ENCODE measurements around the gene VCL.

The VCL gene

DNA sequence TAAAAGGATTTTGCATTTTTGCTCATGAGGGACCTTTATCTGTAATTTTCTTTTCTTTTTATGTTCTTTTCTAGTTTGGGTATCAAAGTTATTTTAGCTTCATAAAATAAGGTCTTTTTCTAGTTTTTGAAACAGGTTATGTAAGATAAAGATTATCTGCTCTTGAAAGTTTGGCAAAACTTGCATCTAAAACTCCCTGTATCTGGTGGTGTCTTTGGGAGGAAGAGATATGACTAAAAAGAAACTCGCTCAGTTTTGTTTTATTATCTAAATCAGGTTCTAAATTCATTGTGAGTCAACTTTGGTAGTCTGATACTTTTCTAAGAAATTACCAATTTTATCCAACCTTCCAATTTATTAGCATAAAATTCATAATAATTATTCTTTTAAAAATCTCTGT, 55.1 kb downstream of the VCL start:
- Histone ChIP-seq H3K9me3 (ENCODE audit: control insufficient read depth, low read length) (no peaks in the 10 kb centered on the region), H3K23ac (ENCODE audit: low read length in 2 of 2) (no peak overlapping the region), H3K4me3 (ENCODE audit: insufficient read depth in 1 of 2, low read depth in 1 of 2, low read length in 2 of 2) (no peak overlapping the region), H3K4me1 (ENCODE audit: control insufficient read depth, insufficient read depth, low read depth, low read length) (peaks cover 12% of the 10 kb centered on the region), H2BK120ac (ENCODE audit: low read depth, low read length) (no peak overlapping the region), H3K27me3 (ENCODE audit: control insufficient read depth in 1 of 2, insufficient read depth in 1 of 2, low read length in 2 of 2) (no peaks in the 10 kb centered on the region), H3K9ac (ENCODE audit: low read length) (no peak overlapping the region), H4K8ac (ENCODE audit: low read length) (no peak overlapping the region), H2AK5ac (ENCODE audit: low read length, severe bottlenecking) (no peak overlapping the region), H2AFZ (ENCODE audit: low read depth, low read length) (no peak overlapping the region), H4K91ac (ENCODE audit: low read length) (no peak overlapping the region), H3K27ac (ENCODE audit: low read length, poor library complexity, severe bottlenecking) (no peak overlapping the region), H2BK5ac (ENCODE audit: low read depth, low read length, poor library complexity, severe bottlenecking) (no peak overlapping the region), H3K18ac (ENCODE audit: low read depth in 1 of 2, low read length in 2 of 2) (no peak overlapping the region), H2BK15ac (ENCODE audit: low read depth, poor library complexity, severe bottlenecking) (no peak overlapping the region), H3K4me2 (ENCODE audit: low read length, poor library complexity, severe bottlenecking) (no peak overlapping the region), H3K14ac (ENCODE audit: low read length in 2 of 2) (no peak overlapping the region), H2BK12ac (ENCODE audit: low read length in 2 of 2) (no peak overlapping the region), H3K4ac (ENCODE audit: low read depth in 1 of 2, low read length in 2 of 2) (no peak overlapping the region), H3K36me3 (ENCODE audit: control insufficient read depth in 1 of 2, insufficient read depth in 2 of 2, low read depth in 1 of 2, low read length in 2 of 2) (peaks cover 0 to 5% of the 10 kb centered on the region in 2 experiments), H3K79me1 (replicated peaks; ENCODE audit: low read length, poor library complexity, severe bottlenecking) (no peaks in the 10 kb centered on the region)
- WGBS = no CpG with 5 or more reads among the region's 1 CpG
- no peak for DNase-seq

GRCh38 chr10:74055383-74056049, 57.6 kb downstream of the VCL start:
- DNase-seq = no peak
- Histone ChIP-seq H3K9me3 (ENCODE audit: control insufficient read depth, low read length) (no peaks in the 10 kb centered on the region), H4K8ac (ENCODE audit: low read length) (no peak overlapping the region), H2BK15ac (ENCODE audit: low read depth, poor library complexity, severe bottlenecking) (no peak overlapping the region), H3K23ac (ENCODE audit: low read length in 2 of 2) (no peak overlapping the region), H3K79me1 (replicated peaks; ENCODE audit: low read length, poor library complexity, severe bottlenecking) (no peaks in the 10 kb centered on the region), H3K4me1 (ENCODE audit: control insufficient read depth, insufficient read depth, low read depth, low read length) (peaks cover 10% of the 10 kb centered on the region), H3K36me3 (ENCODE audit: control insufficient read depth in 1 of 2, insufficient read depth in 2 of 2, low read depth in 1 of 2, low read length in 2 of 2) (peaks cover 0 to 8% of the 10 kb centered on the region in 2 experiments), H3K4ac (ENCODE audit: low read depth in 1 of 2, low read length in 2 of 2) (no peak overlapping the region), H3K14ac (ENCODE audit: low read length in 2 of 2) (no peak overlapping the region), H2BK5ac (ENCODE audit: low read depth, low read length, poor library complexity, severe bottlenecking) (no peak overlapping the region), H2BK120ac (ENCODE audit: low read depth, low read length) (no peak overlapping the region), H3K4me3 (ENCODE audit: insufficient read depth in 1 of 2, low read depth in 1 of 2, low read length in 2 of 2) (no peak overlapping the region), H4K91ac (ENCODE audit: low read length) (no peak overlapping the region), H2BK12ac (ENCODE audit: low read length in 2 of 2) (no peak overlapping the region), H3K4me2 (ENCODE audit: low read length, poor library complexity, severe bottlenecking) (no peak overlapping the region), H3K27me3 (ENCODE audit: control insufficient read depth in 1 of 2, insufficient read depth in 1 of 2, low read length in 2 of 2) (no peaks in the 10 kb centered on the region), H3K18ac (ENCODE audit: low read depth in 1 of 2, low read length in 2 of 2) (no peak overlapping the region), H3K27ac (ENCODE audit: low read length, poor library complexity, severe bottlenecking) (peak overlapping the region; percentile 78), H2AK5ac (ENCODE audit: low read length, severe bottlenecking) (no peak overlapping the region), H3K9ac (ENCODE audit: low read length) (peak overlapping the region; percentile 13), H2AFZ (ENCODE audit: low read depth, low read length) (no peak overlapping the region)
- 33% methylated on average over 1 of the region's 4 CpGs for WGBS

DNA sequence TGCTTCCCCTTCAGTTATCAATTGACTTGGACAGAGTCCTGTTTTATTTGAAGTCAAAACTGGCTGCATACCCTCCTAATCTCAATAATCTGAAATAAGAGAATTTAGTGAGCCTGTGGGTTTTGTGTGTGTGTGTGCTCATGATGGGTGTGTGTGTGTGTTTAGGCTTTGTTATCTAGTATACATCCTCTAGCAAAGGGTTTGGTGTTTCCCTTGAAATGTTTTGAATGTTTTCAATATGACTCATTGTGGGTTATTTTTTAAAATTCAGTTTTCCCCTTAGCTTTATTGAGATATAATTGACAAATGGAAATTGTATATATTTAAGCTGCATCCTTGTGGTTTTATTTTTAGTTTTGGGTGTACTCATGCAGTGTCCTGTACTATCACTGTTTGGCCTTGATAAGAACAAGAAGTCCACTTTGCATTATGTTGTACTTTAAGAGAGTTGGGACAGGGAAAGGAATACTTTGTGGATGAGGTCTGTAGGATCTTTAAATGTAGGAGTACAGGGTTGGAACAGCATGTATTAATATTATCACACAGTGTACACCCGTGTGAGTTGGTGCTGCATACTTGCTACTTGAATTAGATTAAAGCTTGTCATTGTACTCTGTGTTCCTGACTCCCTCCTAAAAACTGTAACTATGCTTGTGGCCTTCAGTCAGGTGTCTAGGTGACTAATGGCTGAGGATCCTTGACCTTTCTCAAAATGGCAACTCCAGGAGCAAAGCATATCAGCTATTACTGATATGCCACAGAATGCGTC, 58.3 kb downstream of the VCL start:
- Histone ChIP-seq H3K4me3 (ENCODE audit: insufficient read depth in 1 of 2, low read depth in 1 of 2, low read length in 2 of 2) (no peak overlapping the region), H3K18ac (ENCODE audit: low read depth in 1 of 2, low read length in 2 of 2) (peak overlapping the region; percentile 49 to 66), H2BK5ac (ENCODE audit: low read depth, low read length, poor library complexity, severe bottlenecking) (no peak overlapping the region), H2BK15ac (ENCODE audit: low read depth, poor library complexity, severe bottlenecking) (no peak overlapping the region), H3K23ac (ENCODE audit: low read length in 2 of 2) (no peak overlapping the region), H4K91ac (ENCODE audit: low read length) (no peak overlapping the region), H3K36me3 (ENCODE audit: control insufficient read depth in 1 of 2, insufficient read depth in 2 of 2, low read depth in 1 of 2, low read length in 2 of 2) (peaks cover 0 to 8% of the 10 kb centered on the region in 2 experiments), H2BK12ac (ENCODE audit: low read length in 2 of 2) (peak overlapping the region in 1 of 2 experiments; percentile 46), H3K9me3 (ENCODE audit: control insufficient read depth, low read length) (no peaks in the 10 kb centered on the region), H2BK120ac (ENCODE audit: low read depth, low read length) (no peak overlapping the region), H3K9ac (ENCODE audit: low read length) (peak overlapping the region; percentile 71), H3K4ac (ENCODE audit: low read depth in 1 of 2, low read length in 2 of 2) (no peak overlapping the region), H3K27ac (ENCODE audit: low read length, poor library complexity, severe bottlenecking) (peak overlapping the region; percentile 94), H4K8ac (ENCODE audit: low read length) (no peak overlapping the region), H3K4me2 (ENCODE audit: low read length, poor library complexity, severe bottlenecking) (no peak overlapping the region), H3K27me3 (ENCODE audit: control insufficient read depth in 1 of 2, insufficient read depth in 1 of 2, low read length in 2 of 2) (no peaks in the 10 kb centered on the region), H3K14ac (ENCODE audit: low read length in 2 of 2) (no peak overlapping the region), H3K4me1 (ENCODE audit: control insufficient read depth, insufficient read depth, low read depth, low read length) (peaks cover 10% of the 10 kb centered on the region), H3K79me1 (replicated peaks; ENCODE audit: low read length, poor library complexity, severe bottlenecking) (no peaks in the 10 kb centered on the region), H2AFZ (ENCODE audit: low read depth, low read length) (no peak overlapping the region), H2AK5ac (ENCODE audit: low read length, severe bottlenecking) (peak overlapping the region; percentile 91)
- peak; percentile 75 for DNase-seq
- 40% methylated on average over 1 of the region's 2 CpGs for WGBS

DNA sequence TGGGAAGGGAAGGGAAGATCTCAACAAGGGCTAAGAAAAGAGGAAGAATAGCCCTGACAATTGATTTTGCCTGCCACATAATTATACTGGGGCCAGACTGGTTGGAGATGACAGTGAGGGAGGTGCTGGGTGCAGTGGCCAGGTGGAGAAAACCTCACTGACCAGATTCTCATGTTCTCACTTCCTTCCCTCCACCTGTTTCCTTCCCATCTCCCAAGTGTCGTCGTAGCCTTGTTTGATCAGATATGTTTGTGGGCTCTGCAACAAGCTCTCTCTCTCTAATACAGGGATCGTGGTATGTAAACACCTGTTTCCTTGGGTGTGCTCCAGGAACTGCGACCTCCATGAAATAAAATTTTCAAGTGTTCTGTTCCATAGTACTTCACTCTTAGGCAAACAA, 60.2 kb downstream of the VCL start:
- Histone ChIP-seq H2BK5ac (ENCODE audit: low read depth, low read length, poor library complexity, severe bottlenecking) (no peak overlapping the region), H3K36me3 (ENCODE audit: control insufficient read depth in 1 of 2, insufficient read depth in 2 of 2, low read depth in 1 of 2, low read length in 2 of 2) (peaks cover 12 to 15% of the 10 kb centered on the region in 2 experiments), H3K27me3 (ENCODE audit: control insufficient read depth in 1 of 2, insufficient read depth in 1 of 2, low read length in 2 of 2) (no peaks in the 10 kb centered on the region), H4K8ac (ENCODE audit: low read length) (no peak overlapping the region), H3K79me1 (replicated peaks; ENCODE audit: low read length, poor library complexity, severe bottlenecking) (no peaks in the 10 kb centered on the region), H3K4ac (ENCODE audit: low read depth in 1 of 2, low read length in 2 of 2) (no peak overlapping the region), H3K4me3 (ENCODE audit: insufficient read depth in 1 of 2, low read depth in 1 of 2, low read length in 2 of 2) (no peak overlapping the region), H2AK5ac (ENCODE audit: low read length, severe bottlenecking) (no peak overlapping the region), H2BK12ac (ENCODE audit: low read length in 2 of 2) (no peak overlapping the region), H2BK15ac (ENCODE audit: low read depth, poor library complexity, severe bottlenecking) (no peak overlapping the region), H2AFZ (ENCODE audit: low read depth, low read length) (no peak overlapping the region), H3K27ac (ENCODE audit: low read length, poor library complexity, severe bottlenecking) (peak overlapping the region; percentile 23), H3K9me3 (ENCODE audit: control insufficient read depth, low read length) (no peaks in the 10 kb centered on the region), H4K91ac (ENCODE audit: low read length) (no peak overlapping the region), H3K18ac (ENCODE audit: low read depth in 1 of 2, low read length in 2 of 2) (no peak overlapping the region), H3K23ac (ENCODE audit: low read length in 2 of 2) (no peak overlapping the region), H3K9ac (ENCODE audit: low read length) (no peak overlapping the region), H3K14ac (ENCODE audit: low read length in 2 of 2) (peak overlapping the region in 1 of 2 experiments; percentile 26), H2BK120ac (ENCODE audit: low read depth, low read length) (no peak overlapping the region), H3K4me2 (ENCODE audit: low read length, poor library complexity, severe bottlenecking) (no peak overlapping the region), H3K4me1 (ENCODE audit: control insufficient read depth, insufficient read depth, low read depth, low read length) (peaks cover 6% of the 10 kb centered on the region)
- no peak for DNase-seq
- 56% methylated on average over 4 of the region's 4 CpGs for WGBS

Measured in mesenchymal stem cell (in vitro differentiated cells and primary cell).